ENCODE results near the gene BAIAP2L1.

The BAIAP2L1 gene

DNA sequence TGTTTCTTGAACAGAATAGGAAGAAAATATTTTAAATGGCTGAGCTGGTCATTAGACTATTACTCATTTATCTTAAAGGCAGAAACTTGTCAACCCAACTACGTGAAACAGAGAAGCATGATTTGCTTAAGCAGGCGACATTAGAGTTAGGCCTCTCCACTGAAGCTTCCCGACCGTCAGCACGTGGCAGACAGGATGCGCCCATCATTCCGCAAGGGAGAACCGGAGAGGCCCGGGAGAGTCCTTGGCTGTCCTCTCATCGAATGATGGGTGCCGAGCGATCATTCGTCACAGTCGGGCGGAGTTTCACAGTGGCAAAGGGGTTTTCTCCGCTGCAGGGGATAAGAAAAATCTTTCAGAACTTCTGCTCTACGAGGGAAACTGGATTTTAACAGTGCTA is 107.6 kb downstream of the BAIAP2L1 start:
- DNase-seq (ENCODE audit: low read depth), result no peak

DNA sequence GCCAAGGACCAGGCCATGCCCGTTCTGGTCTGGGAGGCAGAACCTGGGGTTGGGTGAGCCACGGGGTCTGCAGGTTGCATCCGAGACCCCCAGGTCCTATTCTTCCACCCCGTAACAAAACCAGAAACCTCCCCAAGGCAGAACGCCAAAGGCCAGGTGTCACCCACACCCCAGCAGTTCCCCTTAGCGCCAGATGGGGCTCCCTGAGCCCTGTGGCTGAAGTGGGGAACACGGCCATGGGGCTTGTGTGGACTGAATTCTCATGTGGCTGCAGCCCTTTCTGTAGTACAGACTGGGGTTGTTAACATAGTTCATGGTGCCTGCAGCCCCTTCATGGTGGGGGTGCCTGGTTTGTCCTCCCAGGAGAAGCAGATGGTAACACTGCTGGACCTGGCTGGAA is 109.2 kb downstream of the BAIAP2L1 start:
- DNase-seq (ENCODE audit: low read depth), result no peak

DNA sequence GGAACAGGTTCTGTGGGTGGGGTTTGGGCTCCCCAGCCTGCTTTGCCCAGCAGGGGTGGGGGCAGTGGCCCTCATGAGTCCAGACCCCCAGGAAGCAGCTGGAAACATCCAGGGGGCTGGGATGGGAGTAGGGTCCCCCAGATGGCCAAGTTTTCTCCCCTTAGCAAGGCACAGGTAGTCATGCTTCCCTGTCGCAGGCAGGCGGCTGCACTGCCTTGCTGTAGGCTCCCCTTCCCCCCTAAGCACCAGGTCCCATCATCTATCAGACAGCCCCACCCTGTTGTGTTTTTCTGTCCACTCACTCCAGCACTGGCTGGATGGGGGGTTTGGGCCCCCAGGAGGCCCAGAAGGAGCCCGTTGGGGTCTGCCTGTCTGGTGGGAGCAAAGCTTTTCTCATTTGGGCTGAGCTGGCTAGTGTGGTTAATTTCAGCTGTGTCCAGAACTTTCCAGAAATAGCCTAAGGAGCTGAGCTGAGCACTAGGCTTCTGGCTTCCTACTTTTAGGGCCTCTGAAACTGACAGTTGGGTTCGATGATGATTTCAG is 111.5 kb downstream of the BAIAP2L1 start:
- no peak for DNase-seq (ENCODE audit: low read depth)

DNA sequence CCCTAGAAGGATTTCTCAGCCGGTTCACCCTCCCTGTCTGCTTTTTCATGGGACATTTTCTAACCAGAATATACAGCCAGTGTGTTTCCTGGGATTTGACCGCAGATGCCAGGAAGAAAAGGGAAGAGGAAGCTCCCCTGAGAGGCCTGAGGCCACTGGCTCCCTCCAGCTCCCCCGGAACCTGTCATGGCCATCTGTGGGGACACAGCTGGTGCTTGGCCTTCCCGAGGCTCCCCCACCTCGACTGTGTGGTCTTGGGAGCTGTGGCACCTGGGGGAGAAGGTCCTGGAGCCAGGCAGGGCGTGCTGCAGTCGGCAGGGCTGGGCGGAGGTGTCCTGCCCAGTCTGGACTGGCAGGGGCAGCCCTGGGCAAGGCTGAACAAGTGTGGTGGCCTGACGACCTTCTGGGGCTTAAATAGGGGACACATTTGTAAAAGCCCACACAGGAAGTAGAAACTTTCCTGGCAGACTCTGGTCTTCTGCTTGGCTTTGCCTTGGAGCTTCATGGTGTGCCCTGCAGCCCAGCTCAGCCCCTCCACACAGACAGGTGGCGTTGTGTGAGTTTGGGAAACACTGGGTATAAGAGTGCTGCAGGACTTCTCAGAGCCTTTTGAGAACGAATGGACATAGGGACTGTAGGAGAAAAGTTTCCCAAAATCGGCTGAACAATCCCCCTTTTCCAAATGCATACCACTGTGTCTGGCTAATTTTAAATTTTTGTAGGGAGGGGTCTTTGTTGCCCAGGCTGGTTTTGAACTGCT is 112.6 kb downstream of the BAIAP2L1 start:
- DNase-seq (ENCODE audit: low read depth), result no peak

DNA sequence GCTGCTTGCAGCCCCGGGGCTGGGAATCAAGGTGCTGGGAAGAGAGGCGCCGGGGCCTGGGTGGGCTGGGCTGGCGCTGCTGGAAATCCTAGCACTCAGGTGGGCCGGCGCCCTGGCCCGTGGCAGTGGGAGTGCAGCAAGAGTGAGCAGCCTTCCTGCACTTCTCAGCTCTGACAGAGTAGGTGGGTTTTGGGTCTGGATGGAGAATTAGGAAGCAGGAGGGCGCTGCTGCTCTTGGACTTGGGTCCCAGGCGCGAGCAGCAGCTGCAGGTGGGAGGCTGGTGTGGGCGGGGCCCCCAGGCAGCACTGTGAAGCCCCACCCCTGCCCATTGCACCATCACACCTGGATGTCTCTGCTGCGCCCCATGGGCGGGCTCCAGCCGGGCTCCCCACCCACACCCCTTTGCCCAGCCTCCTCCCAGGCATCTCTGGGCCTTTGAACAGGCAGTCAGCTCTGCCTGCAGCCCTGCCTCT is 113.4 kb downstream of the BAIAP2L1 start:
- no peak for DNase-seq (ENCODE audit: low read depth)

DNA sequence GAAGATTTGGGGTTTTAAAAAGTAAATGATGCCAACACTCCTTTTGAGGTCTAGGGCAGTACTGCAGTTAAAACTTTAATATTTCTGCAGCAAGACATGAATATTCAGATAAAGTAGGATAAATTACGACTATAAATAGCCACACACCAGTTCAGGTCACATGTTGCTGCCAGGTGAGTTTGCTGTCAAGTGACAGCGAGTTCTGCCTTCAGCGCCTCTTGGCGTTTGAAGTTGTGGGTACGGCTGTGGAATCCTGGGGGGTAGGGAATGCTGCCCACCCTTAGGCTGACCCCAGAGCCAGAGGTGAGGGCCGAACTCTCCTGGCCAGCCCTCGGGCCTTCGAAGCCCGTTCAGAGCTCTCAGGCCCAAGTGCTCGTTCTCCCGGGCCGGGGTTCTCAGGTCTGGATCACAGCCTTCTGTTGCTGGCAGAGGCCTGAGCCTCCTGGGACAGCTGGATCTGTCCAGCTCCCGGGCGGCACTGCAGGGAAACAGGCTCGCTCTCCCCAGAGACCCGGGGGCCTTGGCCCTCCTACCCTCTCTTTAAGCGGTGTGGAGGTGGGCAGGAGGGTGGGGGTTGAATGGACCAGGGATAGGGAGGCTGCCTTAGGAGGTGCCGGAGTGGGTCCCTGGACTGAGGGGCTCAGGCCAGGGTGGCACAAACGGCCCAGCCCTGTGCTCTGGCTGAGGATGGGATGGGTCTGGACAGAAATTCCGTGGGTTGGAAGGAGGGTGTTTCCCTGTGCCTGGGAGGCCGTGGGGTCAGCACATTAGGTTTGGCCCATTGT is 114.0 kb downstream of the BAIAP2L1 start:
- no peak for DNase-seq (ENCODE audit: low read depth)

DNA sequence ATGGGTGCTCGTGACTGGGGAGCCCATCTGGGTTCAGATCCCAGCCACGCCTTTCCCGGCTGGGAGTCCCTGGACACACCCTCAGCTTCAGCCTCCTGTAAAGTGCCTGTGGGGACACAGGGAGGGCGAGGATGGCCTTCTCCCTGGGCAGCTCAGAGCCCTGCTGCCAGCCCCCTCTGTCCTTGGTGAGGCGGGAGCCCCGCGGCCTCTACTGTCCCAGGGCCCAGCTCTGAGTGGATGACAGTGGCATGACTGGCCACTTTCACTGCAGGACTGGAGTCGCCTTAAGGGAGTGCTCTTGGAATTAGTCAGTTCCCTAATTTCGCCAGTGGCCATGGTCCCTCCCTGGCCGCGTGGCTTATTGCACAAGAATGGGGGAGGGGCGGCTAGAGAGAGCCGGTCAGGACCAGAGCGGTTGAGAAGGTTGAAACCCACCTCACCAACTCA is 114.8 kb downstream of the BAIAP2L1 start:
- DNase-seq (ENCODE audit: low read depth), result peak; percentile 29

DNA sequence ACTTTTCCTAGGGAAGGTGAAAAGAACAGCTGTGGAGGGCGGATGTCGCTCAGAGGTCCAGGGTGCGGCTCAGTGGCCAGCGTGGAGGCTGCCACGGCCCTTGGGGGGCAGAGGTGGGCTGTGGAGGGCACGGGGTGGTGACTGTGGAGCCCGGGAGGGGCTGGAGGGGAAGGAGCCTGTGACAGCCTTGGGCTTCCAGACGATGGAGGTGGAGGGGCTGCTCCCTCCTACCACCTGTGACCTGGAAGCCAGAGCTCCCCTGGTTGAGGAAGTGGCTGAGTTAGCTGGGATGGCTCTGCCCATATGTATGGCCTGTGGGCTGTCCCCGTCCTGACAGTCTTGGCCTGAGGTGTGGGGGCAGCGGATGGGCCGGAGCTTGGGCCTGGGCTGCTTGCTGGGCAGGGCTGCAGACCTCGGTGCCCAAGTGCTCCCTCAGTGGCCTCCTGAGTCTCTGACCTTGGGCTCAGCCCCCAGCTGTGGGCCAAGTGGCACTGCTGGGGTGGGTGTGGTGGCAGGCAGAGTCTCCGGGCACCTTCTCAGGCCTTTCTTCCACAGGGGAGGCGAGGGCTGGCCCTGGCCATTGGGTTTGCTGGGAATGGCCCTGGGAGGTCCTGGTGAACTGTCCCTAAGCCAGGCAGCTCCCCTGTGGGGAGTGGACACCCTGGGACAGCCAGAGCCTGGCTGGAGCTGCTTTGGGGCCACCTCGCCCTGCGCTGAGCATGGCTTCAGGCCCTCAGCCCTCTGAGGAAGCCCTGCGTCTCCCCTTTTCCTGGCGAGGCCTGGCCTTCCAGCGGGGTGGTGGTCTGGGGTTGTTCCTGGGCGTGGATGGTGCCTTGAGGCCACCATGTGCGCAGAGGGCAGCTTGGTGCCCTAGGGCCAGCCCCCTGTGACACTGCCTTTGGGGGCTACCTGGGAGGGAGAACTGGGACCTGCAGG is 115.5 kb downstream of the BAIAP2L1 start:
- DNase-seq (ENCODE audit: low read depth), result no peak

DNA sequence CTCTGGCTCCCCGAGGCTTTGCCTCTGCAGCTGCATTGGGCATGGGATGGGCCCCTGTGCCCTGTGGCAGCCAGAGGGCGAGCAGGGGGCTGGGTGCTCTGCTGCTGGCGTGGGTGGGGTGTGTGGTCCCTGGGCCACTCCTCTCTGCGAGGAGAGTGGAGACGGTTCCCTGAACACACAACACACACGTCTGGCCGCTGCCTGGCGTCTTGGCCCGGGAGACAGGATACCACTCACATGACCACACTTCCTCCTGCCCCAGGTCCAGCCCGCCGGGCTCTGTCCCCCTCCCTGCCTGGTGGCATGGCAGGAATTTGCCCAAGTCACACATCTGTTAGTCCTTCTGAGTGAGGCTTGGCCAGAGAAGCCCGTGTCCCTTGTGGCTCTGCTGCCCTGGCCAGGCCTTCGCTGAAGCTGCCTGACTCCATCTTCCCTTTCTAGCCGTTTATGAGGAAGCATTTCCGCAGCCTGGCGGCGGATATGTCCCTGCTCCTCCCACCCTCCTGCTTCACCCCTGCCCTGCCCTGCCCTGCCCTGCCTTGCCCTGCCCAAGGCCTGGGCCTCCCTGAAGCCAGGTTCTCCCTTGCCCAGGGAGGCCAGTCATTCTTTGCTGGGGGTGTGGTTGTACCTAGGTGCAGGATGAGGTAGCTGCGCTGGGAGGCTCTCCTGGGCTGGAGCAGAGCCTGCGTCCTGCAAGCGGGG is 116.4 kb downstream of the BAIAP2L1 start:
- DNase-seq (ENCODE audit: low read depth), result peak; percentile 35

DNA sequence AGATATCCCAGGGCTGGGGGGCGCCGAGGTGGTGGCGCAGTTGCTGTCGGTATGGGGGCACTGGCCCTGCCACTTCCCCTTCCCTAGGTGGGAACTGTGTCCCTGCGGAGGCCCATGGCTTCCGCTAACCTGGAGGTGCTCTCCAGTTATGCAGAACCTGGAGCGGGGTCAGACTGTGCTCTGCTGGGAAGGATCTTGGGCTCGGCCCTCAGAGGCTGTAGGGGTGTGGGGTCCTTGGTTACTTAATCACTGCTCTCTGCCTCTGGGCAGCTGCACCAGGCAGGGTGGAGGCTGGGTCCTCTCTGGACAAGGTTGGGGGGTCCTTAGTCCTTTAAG is 117.0 kb downstream of the BAIAP2L1 start:
- DNase-seq (ENCODE audit: low read depth), result no peak

DNA sequence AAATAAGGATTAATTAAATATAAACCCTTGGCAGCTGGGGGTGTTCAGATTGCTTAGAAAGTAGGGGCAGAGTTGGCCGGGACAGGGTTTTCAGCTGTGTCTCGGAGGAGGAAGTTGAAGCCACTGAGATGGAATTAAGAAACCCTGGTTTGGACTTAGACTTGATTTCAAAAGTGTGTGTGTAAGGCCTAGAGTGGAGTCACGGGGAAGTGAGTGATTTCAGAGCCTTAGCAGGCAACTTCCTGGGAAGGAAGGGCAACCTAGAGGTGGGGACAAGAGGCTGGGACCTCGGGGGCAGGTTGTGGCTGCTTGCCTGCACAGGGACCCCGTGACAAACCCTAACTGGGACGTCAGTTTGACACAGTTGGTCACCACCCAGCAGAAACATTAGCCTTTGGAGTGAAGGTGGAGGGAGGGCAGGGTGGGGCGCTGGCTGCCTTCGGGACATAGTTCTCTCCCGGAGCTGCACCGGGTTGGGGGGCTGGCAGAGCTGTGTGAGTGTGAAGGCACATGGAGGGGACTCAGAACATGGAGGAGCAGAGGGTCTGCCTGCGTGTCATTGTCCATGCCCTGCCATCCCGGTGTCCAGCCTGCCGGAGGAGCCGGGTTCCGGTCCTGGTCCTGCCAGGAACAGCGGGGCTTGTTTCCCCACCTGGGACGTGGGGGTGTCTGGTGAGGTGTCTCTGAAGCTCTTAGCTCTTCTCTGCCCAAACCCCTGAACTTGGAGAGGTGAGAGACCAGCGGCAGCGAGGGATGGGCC is 117.6 kb downstream of the BAIAP2L1 start:
- peak; percentile 28 for DNase-seq (ENCODE audit: low read depth)

DNA sequence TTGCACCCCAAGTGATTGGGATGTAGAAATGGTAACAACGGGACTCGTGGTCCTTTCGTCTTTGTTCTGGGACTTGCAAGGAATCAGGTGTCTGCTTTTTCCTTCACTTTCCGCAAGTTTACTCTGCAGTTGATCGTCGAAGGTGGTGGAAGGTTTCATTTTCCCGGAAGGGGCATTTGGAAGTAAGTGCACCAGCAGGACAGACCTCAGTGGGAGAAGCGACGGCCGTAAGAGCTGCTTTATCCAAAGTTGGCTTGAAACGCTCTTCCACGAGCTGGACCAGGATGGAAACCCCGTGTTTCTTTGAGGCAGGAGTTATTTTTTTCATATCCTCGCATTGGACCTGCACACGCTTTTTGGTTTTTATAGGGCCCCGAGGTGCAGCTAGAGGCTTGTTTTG is 118.2 kb downstream of the BAIAP2L1 start:
- no peak for DNase-seq (ENCODE audit: low read depth)

DNA sequence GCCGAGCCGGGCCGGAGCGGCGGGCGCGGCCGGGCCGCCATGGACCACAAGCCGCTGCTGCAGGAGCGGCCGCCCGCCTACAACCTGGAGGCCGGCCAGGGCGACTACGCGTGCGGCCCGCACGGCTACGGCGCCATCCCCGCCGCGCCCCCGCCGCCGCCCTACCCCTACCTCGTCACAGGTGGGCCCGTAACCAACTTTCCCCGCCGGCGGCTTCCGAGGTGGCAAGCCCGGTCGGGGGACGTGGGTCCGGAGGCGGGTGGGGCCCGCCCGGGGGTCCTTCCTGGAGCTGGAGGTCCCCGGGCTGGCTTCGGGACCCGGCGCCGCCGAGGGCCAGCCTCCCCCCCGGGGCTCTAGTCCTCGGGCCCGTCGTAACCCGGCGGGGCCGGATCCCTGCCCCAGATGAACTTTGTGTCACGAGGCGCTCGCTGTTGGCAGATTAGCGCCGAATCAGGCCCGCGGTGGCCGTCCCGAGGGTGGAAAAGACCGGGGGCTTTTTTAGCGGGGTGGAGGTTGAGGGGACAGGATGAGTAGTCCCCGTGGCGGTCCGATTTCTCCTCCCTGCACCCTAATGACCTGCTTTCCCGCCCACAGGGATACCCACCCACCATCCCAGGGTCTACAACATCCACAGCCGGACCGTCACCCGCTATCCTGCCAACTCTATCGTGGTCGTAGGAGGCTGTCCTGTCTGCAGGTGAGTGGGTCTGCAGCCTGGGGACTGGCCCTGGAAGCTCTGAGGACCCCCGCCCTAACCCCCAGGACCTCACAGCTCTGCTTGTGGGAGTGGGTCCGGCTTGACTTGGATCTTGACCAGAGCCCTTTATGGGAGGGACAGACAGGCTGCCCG is 118.9 kb downstream of the BAIAP2L1 start:
- DNase-seq (ENCODE audit: low read depth), result no peak

DNA sequence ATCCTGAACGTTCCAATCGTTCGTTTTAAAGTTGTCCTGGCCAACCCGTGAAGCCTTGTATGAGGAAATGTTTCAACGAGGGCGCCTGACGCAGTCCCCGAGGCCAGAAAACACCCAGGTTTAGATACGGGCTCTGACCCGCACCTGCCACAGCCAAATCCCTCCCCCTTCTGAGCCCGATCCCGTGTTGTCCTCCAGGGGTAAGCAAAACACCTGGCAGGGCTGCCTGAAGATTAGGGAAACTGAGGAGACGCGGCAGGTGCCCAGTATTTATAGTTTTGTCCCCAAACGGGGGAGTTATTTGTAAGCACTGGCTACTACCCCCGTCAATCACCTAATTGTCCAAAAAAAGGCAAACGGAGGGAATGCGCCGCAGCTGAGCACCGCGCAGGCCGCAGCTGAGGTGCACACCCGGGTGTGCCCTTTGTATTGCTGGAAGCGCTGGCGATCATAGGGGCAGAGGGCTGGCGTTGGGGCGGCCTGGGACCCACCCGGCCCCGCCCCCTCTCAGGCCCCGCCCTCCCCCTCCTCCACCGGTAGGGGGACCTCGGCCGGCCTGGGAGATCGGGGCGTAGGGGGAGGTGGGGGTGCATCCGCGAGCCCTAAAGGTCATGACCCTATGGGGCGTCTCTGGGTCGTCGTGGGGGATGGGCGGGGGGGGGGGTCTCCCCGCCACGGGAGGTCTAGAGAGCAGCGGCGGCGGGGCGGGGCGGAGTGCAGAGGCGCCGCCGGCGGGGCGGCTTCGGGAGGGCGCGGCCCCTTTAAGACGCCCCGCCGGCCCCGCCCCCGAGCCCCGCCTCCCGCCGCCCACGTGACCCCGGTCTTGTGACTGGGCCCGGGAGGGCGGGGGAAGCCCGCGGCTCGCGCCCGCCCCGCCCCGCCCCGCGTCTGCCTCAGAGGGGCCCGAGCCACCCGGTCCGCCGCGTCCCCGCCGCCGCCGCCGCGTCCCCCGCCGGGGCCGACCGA is 119.8 kb downstream of the BAIAP2L1 start, which contains the start of gene BRI3:
Gene BRI3 (plus strand): TSS at position 896 of the 966 bp plus-strand sequence. CDS start 110 bp downstream, outside the sequence.
- peak; percentile 75 for DNase-seq (ENCODE audit: low read depth)

DNA sequence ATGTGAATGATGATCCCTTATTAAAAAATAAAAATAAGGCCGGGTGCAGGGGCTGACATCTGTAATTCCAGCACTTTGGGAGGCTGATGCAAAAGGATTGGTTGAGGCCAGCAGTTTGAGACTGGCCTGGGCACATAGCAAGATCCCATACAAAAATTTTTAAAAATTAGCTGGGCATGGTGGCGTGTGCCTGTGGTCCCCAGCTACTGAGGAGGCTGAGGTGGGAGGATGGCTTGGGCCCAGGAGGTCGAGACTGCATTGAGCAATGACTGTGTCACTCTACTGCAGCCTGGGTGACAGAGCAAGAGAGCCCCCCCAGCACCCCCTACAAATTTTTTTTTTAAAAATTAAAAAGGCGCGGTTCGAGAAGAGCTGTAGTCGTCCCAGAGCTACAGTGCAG is 120.6 kb downstream of the BAIAP2L1 start:
- no peak for DNase-seq (ENCODE audit: low read depth)

DNA sequence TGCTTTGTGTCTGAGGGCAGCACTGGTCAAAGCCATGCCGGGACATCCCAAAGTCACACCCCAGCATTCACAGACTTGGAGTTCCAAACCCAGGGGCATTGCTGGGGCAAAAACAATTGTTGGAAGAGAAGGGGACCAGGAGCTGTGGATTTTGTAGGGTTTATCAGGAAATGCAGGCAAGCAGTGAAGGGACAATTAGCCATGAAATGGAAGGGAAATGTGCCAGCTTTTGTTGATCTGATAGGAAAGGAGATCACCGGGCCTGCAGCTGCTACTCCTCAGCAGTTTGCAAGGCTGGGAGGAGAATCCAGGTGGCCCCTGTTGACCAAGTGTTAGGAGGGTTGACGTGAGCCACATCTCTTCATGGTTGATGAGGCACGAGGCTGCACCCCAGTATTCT is 122.0 kb downstream of the BAIAP2L1 start:
- no peak for DNase-seq (ENCODE audit: low read depth)

DNA sequence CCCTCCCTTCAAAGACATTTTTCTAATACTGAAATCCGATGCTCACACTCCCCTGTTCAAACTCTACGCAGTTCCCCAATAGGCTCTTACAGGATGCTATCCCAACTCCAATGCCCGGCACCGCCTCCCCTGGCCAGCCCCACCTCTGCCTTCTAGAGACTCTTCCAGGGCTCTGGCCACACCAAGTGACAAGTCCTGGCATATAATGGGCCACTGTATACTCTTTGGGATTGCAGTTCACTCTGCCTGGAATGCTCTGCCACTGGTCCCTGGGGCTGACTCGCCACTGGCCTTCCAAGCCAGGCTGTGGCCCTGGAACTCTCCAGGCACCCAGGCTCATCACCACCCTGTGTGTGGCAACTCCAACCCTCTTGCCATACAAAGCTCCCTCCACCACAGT is 122.5 kb downstream of the BAIAP2L1 start:
- DNase-seq (ENCODE audit: low read depth), result no peak

DNA sequence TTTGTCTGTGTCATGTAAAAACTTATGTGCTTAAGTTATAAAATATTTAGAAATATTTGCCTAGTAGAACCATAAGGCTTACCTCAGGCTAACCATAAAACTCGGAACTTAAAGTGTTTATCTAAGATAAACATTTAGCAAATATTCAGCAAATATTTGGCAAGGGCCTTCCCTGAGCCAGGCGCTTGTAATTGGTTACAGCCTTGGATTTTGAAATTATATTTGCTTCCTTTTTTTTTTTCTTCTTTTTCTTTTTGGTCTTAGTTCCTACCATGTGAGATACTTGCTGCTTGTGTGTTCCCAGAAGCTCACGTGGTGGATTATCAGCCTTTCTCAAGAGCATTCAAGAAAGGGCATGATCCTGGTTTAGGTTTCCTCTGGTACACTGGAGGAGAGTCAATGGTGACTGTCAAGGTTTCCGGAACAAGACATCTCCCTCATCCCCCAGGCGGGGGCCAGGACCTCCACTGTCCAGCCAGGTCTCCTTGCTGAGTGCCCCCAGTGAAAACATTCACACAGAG is 124.6 kb downstream of the BAIAP2L1 start:
- peak; percentile 47 for DNase-seq (ENCODE audit: low read depth)
